Esophagus squamous epithelium (tissue), 4 donors: Measurements from ENCODE around the gene SLC26A4.

Experiments
- CTCF ChIP-seq, 6 experiments: fragments of 450-650 bp in 4 of 6; fragments of 200-600 bp in 2 of 6; sonication (generic) in 2 of 6; IDR thresholded peaks; one replicate each; pipeline ENCODE4 v1.5.1; 2016 to 2019; ENCODE audit warnings: antibody characterized with exemption in 6 of 6, mild to moderate bottlenecking in 4 of 6, moderate library complexity in 4 of 6
- POLR2A ChIP-seq, 4 donors: fragments of 450-650 bp; IDR thresholded peaks; one replicate each; pipeline ENCODE4 v1.6.1; 2017; ENCODE audit warnings: antibody characterized with exemption in 4 of 4, mild to moderate bottlenecking in 4 of 4, moderate library complexity in 3 of 4

- TF ChIP-seq CTCF (IDR thresholded peaks at IDR 0.05) (no peak), POLR2A (IDR thresholded peaks at IDR 0.05) (no peak)
Observed at GRCh38 chr7:107715531-107715930, 54.9 kb downstream of the SLC26A4 start.
